Hematopoietic multipotent progenitor cell treated with erythropoietin and hydrocortisone succinate and interleukin-3 and kit ligand, for 15 days (in vitro differentiated cells): Measurements from ENCODE around the gene ARF3.
"Not testable (repeated sequence)": the region's sequence is repeated elsewhere in the genome, so short reads cannot be mapped to it uniquely, and the experiment has no call there.

ENCODE experiments used
- DNase-seq: peaks from one replicate; pipeline ENCODE4 v3.0.0-alpha.2; 2015; ENCODE audit warnings: low spot score

Gene ARF3

GRCh38 chr12:48929551-48929950 is 27.7 kb downstream of the ARF3 start:
- no peak for DNase-seq

- no peak for DNase-seq
Observed at GRCh38 chr12:48927261-48927660, 30.0 kb downstream of the ARF3 start.

- DNase-seq, result no peak
Observed at GRCh38 chr12:48925304-48926011, 31.8 kb downstream of the ARF3 start, which contains the start of gene FKBP11. Gene FKBP11, minus strand, starts transcription at chr12:48925492. Its CDS starts 64 bp downstream, at chr12:48925428.

GRCh38 chr12:48924617-48925303 is 32.5 kb downstream of the ARF3 start:
- DNase-seq, result peak; percentile 26

GRCh38 chr12:48923117-48923516 is 34.2 kb downstream of the ARF3 start:
- DNase-seq, result no peak

GRCh38 chr12:48917857-48918537 is 39.3 kb downstream of the ARF3 start:
- no peak for DNase-seq

GRCh38 chr12:48910196-48910595 is 47.1 kb downstream of the ARF3 start:
- no peak for DNase-seq

- DNase-seq, result not testable (repeated sequence)
Observed at GRCh38 chr12:48909698-48910097, 47.6 kb downstream of the ARF3 start.

- no peak for DNase-seq
Observed at GRCh38 chr12:48907245-48907644, 50.0 kb downstream of the ARF3 start.

GRCh38 chr12:48903982-48904411 is 53.3 kb downstream of the ARF3 start:
- peak; percentile 63 for DNase-seq

GRCh38 chr12:48903363-48903981 is 53.8 kb downstream of the ARF3 start:
- no peak for DNase-seq

- no peak for DNase-seq
Observed at GRCh38 chr12:48901278-48901677, 56.0 kb downstream of the ARF3 start.

GRCh38 chr12:48899651-48900050 is 57.6 kb downstream of the ARF3 start:
- no peak for DNase-seq

- no peak for DNase-seq
Observed at GRCh38 chr12:48894271-48894670, 63.0 kb downstream of the ARF3 start.

GRCh38 chr12:48890657-48891418 is 66.4 kb downstream of the ARF3 start:
- peak; percentile 45 for DNase-seq

- DNase-seq, result no peak
Observed at GRCh38 chr12:48889679-48890078, 67.6 kb downstream of the ARF3 start.
